SK-N-SH (cell line): ENCODE data around the gene FKBP2. TPM values are rescaled to one million over a fixed set of nuclear protein-coding genes. Genes with fewer than 3 reads are reported as not detected.

Source experiments
- CTCF ChIA-PET: fragments of 300-600, 350-600 bp; formaldehyde crosslinking; extraction: SDS; loops from one replicate; lab custom pipeline; 2021; lab: Yijun Ruan, JAX
- POLR2A ChIA-PET: fragments of 350-600 bp; sonication (Branson Sonifier 250); formaldehyde crosslinking; extraction: SDS; loops from one replicate; lab custom pipeline; 2020; ENCODE audit warnings: antibody characterized with exemption, inconsistent platforms; lab: Yijun Ruan, JAX
- DNase-seq: peaks from one replicate; pipeline ENCODE4 v3.0.0; 2012
- H2AFZ ChIP-seq: fragments of 200-600 bp; sonication (generic); 2 replicates; pipeline ENCODE4 v1.8.1; 2016; ENCODE audit warnings: antibody characterized with exemption, mild to moderate bottlenecking, low read depth
- H3F3A ChIP-seq: fragments of 200-600 bp; sonication (generic); replicated peaks from 2 replicates; pipeline ENCODE3; 2016; ENCODE audit warnings: antibody characterized with exemption, mild to moderate bottlenecking; ENCODE audit not compliant: insufficient read depth
- H3K27ac ChIP-seq, 2 experiments: fragments of 200-500 bp in 1 of 2; fragments of 200-600 bp in 1 of 2; sonication (Bioruptor generic) in 1 of 2; sonication (generic), shearing (Covaris generic) in 1 of 2; 2 replicates each; pipeline versions ENCODE4 v1.5.1 to v1.6.1; 2014 to 2016; ENCODE audit warnings: low read depth in 2 of 2, inconsistent platforms in 1 of 2, low read length in 1 of 2, mild to moderate bottlenecking in 1 of 2, mixed read lengths in 1 of 2
- H3K27me3 ChIP-seq: fragments of 200-600 bp; sonication (generic), shearing (Covaris generic); 2 replicates; pipeline ENCODE4 v1.6.1; 2016; ENCODE audit warnings: mixed run types; ENCODE audit not compliant: insufficient read depth
- H3K36me3 ChIP-seq, 2 experiments: fragments of 200-500 bp in 1 of 2; fragments of 200-600 bp in 1 of 2; sonication (Bioruptor generic) in 1 of 2; sonication (generic) in 1 of 2; replicated peaks in 1 of 2; 2 replicates each; pipeline versions ENCODE3 to v1.5.1; 2014 to 2016; ENCODE audit warnings: low read length in 1 of 2, mild to moderate bottlenecking in 1 of 2; ENCODE audit not compliant: insufficient read depth in 2 of 2, control insufficient read depth in 1 of 2
- H3K4me1 ChIP-seq, 2 experiments: fragments of 200-500 bp in 1 of 2; fragments of 200-600 bp in 1 of 2; sonication (Bioruptor generic) in 1 of 2; sonication (generic), shearing (Covaris generic) in 1 of 2; 2 replicates each; pipeline versions ENCODE4 v1.5.1 to v1.6.1; 2014 to 2016; ENCODE audit warnings: low read depth in 1 of 2, low read length in 1 of 2, mixed run types in 1 of 2; ENCODE audit not compliant: insufficient read depth in 2 of 2, control insufficient read depth in 1 of 2
- H3K4me2 ChIP-seq: fragments of 200-600 bp; sonication (generic), shearing (Covaris generic); 2 replicates; pipeline ENCODE4 v1.6.1; 2017; ENCODE audit warnings: mixed run types
- H3K4me3 ChIP-seq, 2 experiments: fragments of 200-500 bp in 1 of 2; fragments of 200-600 bp in 1 of 2; sonication (Bioruptor generic) in 1 of 2; sonication (generic), shearing (Covaris generic) in 1 of 2; 2 replicates each; pipeline versions ENCODE4 v1.5.1 to v1.8.1; 2014 to 2016; ENCODE audit warnings: low read depth in 2 of 2, inconsistent platforms in 1 of 2, low read length in 1 of 2, mild to moderate bottlenecking in 1 of 2, mixed read lengths in 1 of 2, moderate library complexity in 1 of 2
- H3K79me2 ChIP-seq: fragments of 200-600 bp; sonication (generic); 2 replicates; pipeline ENCODE4 v1.8.1; 2017; ENCODE audit warnings: mild to moderate bottlenecking; ENCODE audit not compliant: insufficient read depth
- H3K9ac ChIP-seq: fragments of 200-600 bp; sonication (generic); 2 replicates; pipeline ENCODE4 v1.6.1; 2017; ENCODE audit warnings: mixed run types
- H3K9me2 ChIP-seq: fragments of 200-600 bp; sonication (generic); 2 replicates; pipeline ENCODE4 v1.6.1; 2017; ENCODE audit warnings: mixed run types
- H3K9me3 ChIP-seq: fragments of 200-600 bp; sonication (generic); 2 replicates; pipeline ENCODE4 v1.6.1; 2017; ENCODE audit warnings: mixed run types, mild to moderate bottlenecking, moderate library complexity
- H4K20me1 ChIP-seq: fragments of 200-600 bp; sonication (generic); 2 replicates; pipeline ENCODE4 v1.6.1; 2017; ENCODE audit warnings: mild to moderate bottlenecking, mixed run types; ENCODE audit not compliant: insufficient read depth
- CHD2 ChIP-seq: fragments of 150-350 bp; IDR thresholded peaks from 2 replicates; pipeline ENCODE4 v1.6.1; 2018; ENCODE audit warnings: low read length; ENCODE audit not compliant: partially characterized antibody
- ELF1 ChIP-seq: IDR thresholded peaks from 2 replicates; pipeline ENCODE4 v1.4.0; 2012
- FOSL2 ChIP-seq: IDR thresholded peaks from 2 replicates; pipeline ENCODE4 v1.4.0; 2012; ENCODE audit warnings: low read depth, mild to moderate bottlenecking, moderate library complexity, borderline replicate concordance
- GABPA ChIP-seq: IDR thresholded peaks from 2 replicates; pipeline ENCODE4 v1.4.0; 2012; ENCODE audit warnings: low read depth, mild to moderate bottlenecking
- MEF2A ChIP-seq: IDR thresholded peaks from 2 replicates; pipeline ENCODE4 v1.4.0; 2012; ENCODE audit warnings: low read depth, borderline replicate concordance
- MXI1 ChIP-seq: IDR thresholded peaks from 2 replicates; pipeline ENCODE4 v1.6.1; 2012; ENCODE audit warnings: mild to moderate bottlenecking, low read depth, low read length, improper control_type of control experiment
- POLR2AphosphoS5 ChIP-seq: IDR thresholded peaks from 2 replicates; pipeline ENCODE4 v1.6.1; 2012; ENCODE audit warnings: low read depth, low read length
- SIN3A ChIP-seq: IDR thresholded peaks from 2 replicates; pipeline ENCODE4 v1.6.1; 2012; ENCODE audit warnings: low read depth, mild to moderate bottlenecking, low read length, moderate library complexity, borderline replicate concordance
- TAF1 ChIP-seq: IDR thresholded peaks from 2 replicates; pipeline ENCODE4 v1.6.1; 2012; ENCODE audit warnings: low read depth, mild to moderate bottlenecking, low read length, moderate library complexity, borderline replicate concordance
- TCF12 ChIP-seq: IDR thresholded peaks from 2 replicates; pipeline ENCODE4 v1.4.0; 2012
- WGBS: methylation state at CpG from one replicate; pipeline ENCODE4 v1.1.6; 2017; ENCODE audit warnings: low lambda C conversion rate; 5-methylcytosine and 5-hydroxymethylcytosine counted together
- polyA plus RNA-seq, 3 experiments: library from polyadenylated mRNA; depleted of rRNA; stranded (reverse); fragments of >200 nt; gene quantifications; 2 replicates each; pipeline ENCODE4 v1.2.3, GENCODE V29; 2012
- TF ChIP-seq, protein P1 (sequence below): fragments of 200-600 bp; sonication (generic); IDR thresholded peaks from 2 replicates; pipeline ENCODE4 v1.6.1; 2017; ENCODE audit warnings: antibody characterized with exemption, mild to moderate bottlenecking, moderate library complexity
- TF ChIP-seq, protein P2 (sequence below): IDR thresholded peaks from 2 replicates; pipeline ENCODE4 v1.4.0; 2012; ENCODE audit warnings: low read depth

The FKBP2 gene
- polyA plus RNA-seq, 1 of the 3 experiments (the other 2 are of a cell fraction), result 127 TPM

DNA sequence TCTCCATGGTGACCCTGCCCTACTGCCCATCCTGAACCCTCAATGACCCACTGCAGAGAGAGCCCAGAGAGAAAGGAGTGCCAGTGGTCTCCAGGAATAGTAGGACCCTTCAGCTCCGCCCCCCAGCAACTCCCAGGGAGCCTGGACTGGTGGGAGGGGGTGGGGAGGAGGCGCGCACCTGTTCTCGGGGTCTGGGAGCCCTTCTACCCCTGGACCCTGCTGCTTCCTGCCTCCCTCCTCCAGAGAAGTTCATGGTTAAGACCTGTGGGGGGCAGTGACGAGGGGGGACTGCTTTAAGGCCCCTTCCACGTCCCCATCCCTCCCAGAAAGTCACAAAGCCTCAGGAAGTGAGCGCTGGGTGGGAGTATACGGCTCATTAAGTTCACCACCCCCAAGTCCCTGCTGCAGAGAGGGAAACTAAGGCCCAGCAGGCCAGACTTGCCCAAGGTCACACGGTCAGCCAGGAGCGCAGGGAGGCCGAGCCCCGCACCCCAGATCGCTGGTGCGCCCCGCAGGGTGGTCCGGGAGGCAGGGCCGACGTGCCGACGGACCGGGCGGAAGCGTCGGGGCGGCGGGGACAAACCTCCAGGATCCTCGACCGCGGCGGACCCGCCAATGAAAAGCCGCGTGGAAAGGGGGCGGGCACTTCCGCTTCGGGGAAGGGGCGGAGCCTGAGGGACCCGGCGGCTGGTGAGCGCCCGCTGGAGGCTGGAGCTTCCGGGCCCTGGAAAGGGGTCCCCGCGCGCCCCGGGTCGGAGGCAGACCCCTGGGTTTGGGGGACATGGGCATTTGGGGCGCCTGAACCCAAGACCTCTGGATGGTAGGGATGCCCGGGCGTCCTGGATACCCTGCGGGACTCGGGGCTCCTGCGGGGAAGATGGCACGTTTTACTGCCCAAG lies 15.0 kb upstream of the FKBP2 start, which contains the start of the genes NUDT22 and TRPT1:
Gene NUDT22 (plus strand): TSS at position 667 of the 899 bp plus-strand sequence. CDS start 379 bp downstream, outside the sequence.
Gene TRPT1 (minus strand): TSS at position 579 of the 899 bp plus-strand sequence. CDS start 326 bp downstream, at position 253.
- Histone ChIP-seq H2AFZ (peak within 1 kb of the TSS; percentile 93), H4K20me1 (no peaks in the 10 kb centered on the region), H3K4me3 (peak within 1 kb of the TSS; percentile 88 to 97), H3K79me2 (peaks cover 42% of the 10 kb centered on the region), H3K9me3 (no peaks in the 10 kb centered on the region), H3K9me2 (no peaks in the 10 kb centered on the region), H3K4me2 (peak within 1 kb of the TSS; percentile 98), H3K27me3 (no peaks in the 10 kb centered on the region), H3K9ac (peak within 1 kb of the TSS; percentile 75), H3K4me1 (peaks cover 9 to 34% of the 10 kb centered on the region in 2 experiments; a peak in 2 of 4 replicates), H3K36me3 (peaks cover 0 to 14% of the 10 kb centered on the region in 2 experiments), H3K27ac (peak within 1 kb of the TSS; percentile 47 to 88), H3F3A (peaks cover 6% of the 10 kb centered on the region)
- DNase-seq, result peak; percentile 97
- POLR2A ChIA-PET, result interaction anchor here (0.7 to 1.7 kb wide), 17 partner anchors 8 to 92 kb away, joined by 3 to 6 read pairs (median 4); partner anchors contain the start of genes FKBP2, PPP1R14B, PRDX5 and STIP1
- CTCF ChIA-PET, result interaction anchor here (0.8 to 5.2 kb wide), 9 partner anchors 19 to 78 kb away, joined by 3 to 36 read pairs (median 3); partner anchors contain the start of genes ESRRA, FERMT3, MACROD1 and PLCB3
- TF ChIP-seq ELF1 (peak; percentile 86), FOSL2 (no peak), POLR2AphosphoS5 (peak; percentile 91), TCF12 (no peak), TAF1 (peak; percentile 64; the same call in 1 of the 2 replicates), GABPA (peak; percentile 78), MXI1 (peak; percentile 59), MEF2A (no peak), SIN3A (peak; percentile 16; the same call in 1 of the 2 replicates)
- TF ChIP-seq, protein P1, sequence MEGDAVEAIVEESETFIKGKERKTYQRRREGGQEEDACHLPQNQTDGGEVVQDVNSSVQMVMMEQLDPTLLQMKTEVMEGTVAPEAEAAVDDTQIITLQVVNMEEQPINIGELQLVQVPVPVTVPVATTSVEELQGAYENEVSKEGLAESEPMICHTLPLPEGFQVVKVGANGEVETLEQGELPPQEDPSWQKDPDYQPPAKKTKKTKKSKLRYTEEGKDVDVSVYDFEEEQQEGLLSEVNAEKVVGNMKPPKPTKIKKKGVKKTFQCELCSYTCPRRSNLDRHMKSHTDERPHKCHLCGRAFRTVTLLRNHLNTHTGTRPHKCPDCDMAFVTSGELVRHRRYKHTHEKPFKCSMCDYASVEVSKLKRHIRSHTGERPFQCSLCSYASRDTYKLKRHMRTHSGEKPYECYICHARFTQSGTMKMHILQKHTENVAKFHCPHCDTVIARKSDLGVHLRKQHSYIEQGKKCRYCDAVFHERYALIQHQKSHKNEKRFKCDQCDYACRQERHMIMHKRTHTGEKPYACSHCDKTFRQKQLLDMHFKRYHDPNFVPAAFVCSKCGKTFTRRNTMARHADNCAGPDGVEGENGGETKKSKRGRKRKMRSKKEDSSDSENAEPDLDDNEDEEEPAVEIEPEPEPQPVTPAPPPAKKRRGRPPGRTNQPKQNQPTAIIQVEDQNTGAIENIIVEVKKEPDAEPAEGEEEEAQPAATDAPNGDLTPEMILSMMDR, result peak; percentile 16
- TF ChIP-seq, protein P2, sequence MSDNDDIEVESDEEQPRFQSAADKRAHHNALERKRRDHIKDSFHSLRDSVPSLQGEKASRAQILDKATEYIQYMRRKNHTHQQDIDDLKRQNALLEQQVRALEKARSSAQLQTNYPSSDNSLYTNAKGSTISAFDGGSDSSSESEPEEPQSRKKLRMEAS, result peak; percentile 73
- under 1% methylated on average over 27 of the region's 54 CpGs for WGBS

DNA sequence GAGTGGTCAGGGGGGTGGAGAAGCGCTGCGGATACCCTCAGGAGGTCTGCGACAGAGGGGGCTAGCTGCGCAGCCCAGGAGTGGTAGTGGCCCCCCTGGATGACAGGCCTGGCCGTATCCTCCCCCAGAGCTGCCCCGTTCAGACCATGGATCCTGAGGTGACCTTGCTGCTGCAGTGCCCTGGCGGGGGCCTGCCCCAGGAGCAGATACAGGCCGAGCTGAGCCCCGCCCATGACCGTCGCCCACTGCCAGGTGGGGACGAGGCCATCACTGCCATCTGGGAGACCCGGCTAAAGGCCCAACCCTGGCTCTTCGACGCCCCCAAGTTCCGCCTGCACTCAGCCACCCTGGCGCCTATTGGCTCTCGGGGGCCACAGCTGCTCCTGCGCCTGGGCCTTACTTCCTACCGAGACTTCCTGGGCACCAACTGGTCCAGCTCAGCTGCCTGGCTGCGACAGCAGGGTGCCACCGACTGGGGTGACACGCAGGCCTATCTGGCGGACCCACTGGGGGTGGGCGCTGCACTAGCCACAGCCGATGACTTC lies 14.3 kb upstream of the FKBP2 start:
- no peaks in the 10 kb centered on the region for H3K9me2 ChIP-seq
- peak overlapping the region; percentile 88 to 97 for H3K4me3 ChIP-seq
- H3K79me2 ChIP-seq, result peaks cover 42% of the 10 kb centered on the region
- H3K4me2 ChIP-seq, result peak overlapping the region; percentile 98
- H3K27ac ChIP-seq, result peak overlapping the region; percentile 44 to 88
- DNase-seq, result peak; percentile 76
- no CpG with 5 or more reads among the region's 26 CpGs for whole genome bisulfite sequencing
- H3K9ac ChIP-seq, result peak overlapping the region; percentile 75
- H2AFZ ChIP-seq, result peak overlapping the region; percentile 78; the same call in 1 of the 2 replicates
- POLR2A ChIA-PET, result interaction anchor here (0.7 to 1.7 kb wide), 16 partner anchors 9 to 91 kb away, joined by 3 to 6 read pairs (median 4); partner anchors contain the start of genes BAD, FKBP2, PPP1R14B and PRDX5
- H3K4me1 ChIP-seq, result peaks cover 13 to 39% of the 10 kb centered on the region in 2 experiments; a peak in 2 of 4 replicates
- no peaks in the 10 kb centered on the region for H3K9me3 ChIP-seq
- CTCF ChIA-PET, result interaction anchor here (1.0 to 5.2 kb wide), 7 partner anchors 22 to 78 kb away, joined by 3 to 36 read pairs (median 4); partner anchors contain the start of genes ESRRA, MACROD1 and PLCB3
- TF ChIP-seq MXI1, result 0 out of 2 replicates have a peak, but pooled peaks have one; percentile 4
- TF ChIP-seq CHD2, result no peak
- no peaks in the 10 kb centered on the region for H3K27me3 ChIP-seq
- peaks cover 0 to 14% of the 10 kb centered on the region in 2 experiments for H3K36me3 ChIP-seq
- H3F3A ChIP-seq, result peaks cover 10% of the 10 kb centered on the region
- no peaks in the 10 kb centered on the region for H4K20me1 ChIP-seq
